Stimulated activated CD8-positive, alpha-beta memory T cell treated with anti-CD3 and anti-CD28 coated beads, Interleukin-7, amount 100 ng/mL, for 24 hours (primary cell): ENCODE measurements around the gene DYNC1I1.

ENCODE experiments used
- DNase-seq: peaks from one replicate; pipeline ENCODE4 v3.0.0-alpha.2; 2020; ENCODE audit warnings: low read depth

The DYNC1I1 gene

GRCh38 chr7:96144260-96144526 lies 371.8 kb downstream of the DYNC1I1 start:
- DNase-seq: no peak
